ENCODE data around the gene ZC3H14. TPM values are rescaled to one million over a fixed set of nuclear protein-coding genes. Genes with fewer than 3 reads are reported as not detected.
A peak's percentile ranks its signal among the peaks of the same experiment; 100 is the strongest.

Gene ZC3H14
- total RNA-seq, 1 donor from 2014 or later = 92.7 TPM

GRCh38 chr14:88628462-88628861 lies 65.6 kb downstream of the ZC3H14 start:
- TF ChIP-seq CTCF (conservative IDR thresholded peaks at IDR 0.05) = no peak
- Mint-ChIP-seq H3K9me3 (no peaks in the 10 kb centered on the region), H3K27me3 (ENCODE audit: low read depth) (no peaks in the 10 kb centered on the region), H3K4me1 (no peaks in the 10 kb centered on the region), H3K36me3 (ENCODE audit: low read depth) (no peaks in the 10 kb centered on the region), H3K4me3 (no peak overlapping the region), H3K27ac (ENCODE audit: unreplicated experiment) (no peak overlapping the region)
- no peak for DNase-seq (ENCODE audit: low read depth, low spot score)

GRCh38 chr14:88630565-88630964 lies 67.7 kb downstream of the ZC3H14 start:
- Mint-ChIP-seq H3K4me1 (no peaks in the 10 kb centered on the region), H3K27ac (ENCODE audit: unreplicated experiment) (no peak overlapping the region), H3K4me3 (no peak overlapping the region), H3K36me3 (ENCODE audit: low read depth) (no peaks in the 10 kb centered on the region), H3K27me3 (ENCODE audit: low read depth) (no peaks in the 10 kb centered on the region), H3K9me3 (no peaks in the 10 kb centered on the region)
- no peak for DNase-seq (ENCODE audit: low read depth, low spot score)
- no peak for TF ChIP-seq CTCF (conservative IDR thresholded peaks at IDR 0.05)

- Mint-ChIP-seq H3K4me3 (no peak overlapping the region), H3K36me3 (ENCODE audit: low read depth) (no peaks in the 10 kb centered on the region), H3K4me1 (no peaks in the 10 kb centered on the region), H3K27ac (ENCODE audit: unreplicated experiment) (no peak overlapping the region), H3K9me3 (no peaks in the 10 kb centered on the region), H3K27me3 (ENCODE audit: low read depth) (no peaks in the 10 kb centered on the region)
- no peak for TF ChIP-seq CTCF (conservative IDR thresholded peaks at IDR 0.05)
- no peak for DNase-seq (ENCODE audit: low read depth, low spot score)
These were observed 68.3 kb downstream of the ZC3H14 start for GRCh38 chr14:88631091-88631490.

- no peak for DNase-seq (ENCODE audit: low read depth, low spot score)
- Mint-ChIP-seq H3K4me3 (no peak overlapping the region), H3K27me3 (ENCODE audit: low read depth) (no peaks in the 10 kb centered on the region), H3K9me3 (no peaks in the 10 kb centered on the region), H3K4me1 (no peaks in the 10 kb centered on the region), H3K36me3 (ENCODE audit: low read depth) (no peaks in the 10 kb centered on the region), H3K27ac (ENCODE audit: unreplicated experiment) (peak overlapping the region; percentile 81)
- no peak for TF ChIP-seq CTCF (conservative IDR thresholded peaks at IDR 0.05)
These were observed 69.7 kb downstream of the ZC3H14 start for GRCh38 chr14:88632512-88632911.

GRCh38 chr14:88639221-88639620 lies 76.4 kb downstream of the ZC3H14 start:
- Mint-ChIP-seq H3K4me3 (no peak overlapping the region), H3K4me1 (no peaks in the 10 kb centered on the region), H3K9me3 (peaks cover 18% of the 10 kb centered on the region), H3K27me3 (ENCODE audit: low read depth) (no peaks in the 10 kb centered on the region), H3K36me3 (ENCODE audit: low read depth) (peaks cover 8% of the 10 kb centered on the region), H3K27ac (ENCODE audit: unreplicated experiment) (no peak overlapping the region)
- DNase-seq (ENCODE audit: low read depth, low spot score) = no peak
- TF ChIP-seq CTCF (conservative IDR thresholded peaks at IDR 0.05) = no peak

GRCh38 chr14:88660056-88660455 lies 97.2 kb downstream of the ZC3H14 start:
- Mint-ChIP-seq H3K9me3 (peaks cover 8% of the 10 kb centered on the region), H3K4me1 (no peaks in the 10 kb centered on the region), H3K27ac (ENCODE audit: unreplicated experiment) (no peak overlapping the region), H3K4me3 (no peak overlapping the region), H3K27me3 (ENCODE audit: low read depth) (no peaks in the 10 kb centered on the region), H3K36me3 (ENCODE audit: low read depth) (peaks cover 10% of the 10 kb centered on the region)
- no peak for TF ChIP-seq CTCF (conservative IDR thresholded peaks at IDR 0.05)
- DNase-seq (ENCODE audit: low read depth, low spot score) = no peak
